Esophagus squamous epithelium (tissue), 5 donors: ENCODE results near the gene USP6. TPM values are rescaled to one million over a fixed set of nuclear protein-coding genes. Genes with fewer than 3 reads are reported as not detected.
A peak's percentile ranks its signal among the peaks of the same experiment; 100 is the strongest.
"Not testable (repeated sequence)": the region's sequence is repeated elsewhere in the genome, so short reads cannot be mapped to it uniquely, and the experiment has no call there.

Source experiments
- DNase-seq: peaks from one replicate; lab custom pipeline; 2025; lab: John Stamatoyannopoulos, UW
- H3K27ac ChIP-seq, 4 donors: fragments of 200-600 bp; sonication (generic); one replicate each; pipeline ENCODE4 v1.5.1; 2016 to 2019; ENCODE audit warnings: mild to moderate bottlenecking in 1 of 4
- H3K27me3 ChIP-seq, 4 donors: fragments of 200-600 bp; sonication (generic); 1 replicate in 3 of 4; 2 replicates in 1 of 4; pipeline versions ENCODE4 v1.5.1 to v1.6.0; 2017 to 2021; ENCODE audit warnings: antibody characterized with exemption in 1 of 4
- H3K36me3 ChIP-seq, 3 donors: fragments of 200-600 bp; sonication (generic); one replicate each; pipeline ENCODE4 v1.5.1; 2016 to 2019
- H3K4me1 ChIP-seq, 3 donors: fragments of 200-600 bp; sonication (generic); one replicate each; pipeline ENCODE4 v1.5.1; 2017 to 2019
- H3K4me3 ChIP-seq, 4 donors: fragments of 200-600 bp; sonication (generic); 1 replicate in 3 of 4; 2 replicates in 1 of 4; pipeline ENCODE4 v1.5.1; 2016 to 2019; ENCODE audit warnings: mild to moderate bottlenecking in 2 of 4, moderate library complexity in 1 of 4
- H3K9me3 ChIP-seq, 3 donors: fragments of 200-600 bp; sonication (generic); one replicate each; pipeline ENCODE4 v1.5.1; 2016 to 2019
- POLR2A ChIP-seq, 4 donors: fragments of 450-650 bp; IDR thresholded peaks; one replicate each; pipeline ENCODE4 v1.6.1; 2017; ENCODE audit warnings: antibody characterized with exemption in 4 of 4, mild to moderate bottlenecking in 4 of 4, moderate library complexity in 3 of 4
- WGBS, 2 donors: methylation state at CpG; one replicate each; pipeline ENCODE4 v1.1.5; 2018; 5-methylcytosine and 5-hydroxymethylcytosine counted together
- intact Hi-C: fragments of 100-400 bp; cut with DNase I; formaldehyde crosslinking; loops from one replicate; pipeline ENCODE4 v1.15.0; 2022
- small RNA-seq, 4 donors: library from RNA; depleted of rRNA; stranded (forward); fragments of <200 nt; gene quantifications; one replicate each; pipeline ENCODE3, GENCODE V24; 2016
- total RNA-seq, 4 donors: library from RNA; depleted of rRNA; stranded (reverse); fragments of >200 nt; gene quantifications; one replicate each; pipeline ENCODE4 v1.1.0, GENCODE V29; 2016
- TF ChIP-seq, protein P1 (sequence below), 6 experiments: fragments of 450-650 bp in 4 of 6; fragments of 200-600 bp in 2 of 6; sonication (generic) in 2 of 6; IDR thresholded peaks; one replicate each; pipeline ENCODE4 v1.5.1; 2016 to 2019; ENCODE audit warnings: antibody characterized with exemption in 6 of 6, mild to moderate bottlenecking in 4 of 6, moderate library complexity in 4 of 6
- donor health status: DM: yes; HTN: yes; CAD: no.

The USP6 gene
- total RNA-seq, 4 donors from 2014 or later, result under 0.01 to 0.09 TPM; not detected in 2

DNA sequence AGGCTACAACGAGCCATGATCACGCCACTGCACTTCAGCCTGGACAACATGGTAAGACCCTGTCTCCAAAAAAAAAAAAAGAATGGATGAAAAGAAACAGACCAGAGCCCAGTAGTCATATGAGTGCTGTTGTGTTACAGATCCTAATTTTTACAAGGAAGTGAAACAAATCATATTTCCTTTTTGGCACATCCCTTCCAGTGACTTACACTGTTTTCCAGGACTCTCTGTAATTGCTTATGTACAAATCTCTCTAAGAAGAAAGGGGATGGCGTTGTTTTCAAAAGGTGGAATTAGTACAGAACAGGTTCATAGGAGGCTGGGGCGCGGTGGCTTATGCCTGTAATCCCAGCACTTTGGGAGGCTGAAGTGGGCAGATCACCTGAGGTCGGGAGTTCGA lies 95.6 kb downstream of the USP6 start:
- no peak overlapping the region for H3K27ac ChIP-seq
- TF ChIP-seq, protein P1, sequence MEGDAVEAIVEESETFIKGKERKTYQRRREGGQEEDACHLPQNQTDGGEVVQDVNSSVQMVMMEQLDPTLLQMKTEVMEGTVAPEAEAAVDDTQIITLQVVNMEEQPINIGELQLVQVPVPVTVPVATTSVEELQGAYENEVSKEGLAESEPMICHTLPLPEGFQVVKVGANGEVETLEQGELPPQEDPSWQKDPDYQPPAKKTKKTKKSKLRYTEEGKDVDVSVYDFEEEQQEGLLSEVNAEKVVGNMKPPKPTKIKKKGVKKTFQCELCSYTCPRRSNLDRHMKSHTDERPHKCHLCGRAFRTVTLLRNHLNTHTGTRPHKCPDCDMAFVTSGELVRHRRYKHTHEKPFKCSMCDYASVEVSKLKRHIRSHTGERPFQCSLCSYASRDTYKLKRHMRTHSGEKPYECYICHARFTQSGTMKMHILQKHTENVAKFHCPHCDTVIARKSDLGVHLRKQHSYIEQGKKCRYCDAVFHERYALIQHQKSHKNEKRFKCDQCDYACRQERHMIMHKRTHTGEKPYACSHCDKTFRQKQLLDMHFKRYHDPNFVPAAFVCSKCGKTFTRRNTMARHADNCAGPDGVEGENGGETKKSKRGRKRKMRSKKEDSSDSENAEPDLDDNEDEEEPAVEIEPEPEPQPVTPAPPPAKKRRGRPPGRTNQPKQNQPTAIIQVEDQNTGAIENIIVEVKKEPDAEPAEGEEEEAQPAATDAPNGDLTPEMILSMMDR (IDR thresholded peaks at IDR 0.05), result no peak
- TF ChIP-seq POLR2A (IDR thresholded peaks at IDR 0.05), result no peak
- intact Hi-C loops, result no loop called here
- 74 to 91% methylated on average over 7 of the region's 7 CpGs for WGBS, 2 donors
- H3K4me1 ChIP-seq, result no peaks in the 10 kb centered on the region
- no peaks in the 10 kb centered on the region for H3K9me3 ChIP-seq
- peaks cover 0 to 33% (median 4%) of the 10 kb centered on the region in 3 donors for H3K36me3 ChIP-seq
- no peak for DNase-seq
- H3K4me3 ChIP-seq, result no peak overlapping the region
- no peaks in the 10 kb centered on the region for H3K27me3 ChIP-seq

DNA sequence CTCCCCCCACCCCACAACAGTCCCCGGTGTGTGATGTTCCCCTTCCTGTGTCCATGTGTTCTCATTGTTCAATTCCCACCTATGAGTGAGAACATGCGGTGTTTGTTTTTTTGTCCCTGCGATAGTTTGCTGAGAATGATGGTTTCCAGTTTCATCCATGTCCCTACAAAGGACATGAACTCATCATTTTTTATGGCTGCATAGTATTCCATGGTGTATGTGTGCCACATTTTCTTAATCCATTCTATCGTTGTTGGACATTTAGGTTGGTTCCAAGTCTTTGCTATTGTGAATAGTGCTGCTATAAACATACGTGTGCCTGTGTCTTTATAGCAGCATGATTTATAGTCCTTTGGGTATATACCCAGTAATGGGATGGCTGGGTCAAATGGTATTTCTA lies 101.7 kb downstream of the USP6 start:
- H3K27me3 ChIP-seq, H3K4me3 ChIP-seq, DNase-seq, H3K27ac ChIP-seq, H3K9me3 ChIP-seq, H3K4me1 ChIP-seq, intact Hi-C loops: not testable (repeated sequence)
- whole genome bisulfite sequencing, 2 donors, result 96 to 97% methylated on average over 2 to 3 of the region's 5 CpGs
- H3K36me3 ChIP-seq, result peaks cover 0 to 39% (median 4%) of the 10 kb centered on the region in 3 donors

DNA sequence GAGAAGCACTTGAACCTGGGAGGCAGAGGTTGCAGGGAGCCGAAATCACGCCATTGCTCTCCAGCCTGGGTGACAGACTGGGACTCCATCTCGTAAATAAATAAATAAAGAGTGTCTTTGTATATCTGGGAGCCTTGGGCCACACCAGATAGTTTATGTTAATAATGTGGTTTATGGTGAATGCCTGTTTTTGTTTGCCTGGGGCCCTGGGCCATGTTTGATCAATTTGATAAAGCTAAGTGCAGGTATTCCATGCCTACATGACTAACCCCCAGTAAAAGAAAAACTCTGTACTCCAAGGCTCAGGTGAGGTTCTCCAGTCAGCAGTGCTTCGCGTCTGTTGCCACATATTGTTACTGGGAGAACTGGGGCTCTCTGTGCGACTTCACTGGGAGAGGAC lies 103.7 kb downstream of the USP6 start:
- no peak overlapping the region for H3K4me3 ChIP-seq
- H3K27me3 ChIP-seq, result no peaks in the 10 kb centered on the region
- no peak for DNase-seq
- 96 to 97% methylated on average over 6 of the region's 6 CpGs for WGBS, 2 donors
- no peaks in the 10 kb centered on the region for H3K4me1 ChIP-seq
- H3K36me3 ChIP-seq, result peaks cover 0 to 58% (median 4%) of the 10 kb centered on the region in 3 donors
- TF ChIP-seq POLR2A (IDR thresholded peaks at IDR 0.05), result no peak
- TF ChIP-seq, protein P1 (IDR thresholded peaks at IDR 0.05), result no peak
- no peak overlapping the region for H3K27ac ChIP-seq
- H3K9me3 ChIP-seq, result no peaks in the 10 kb centered on the region
- intact Hi-C loops, result no loop called here

DNA sequence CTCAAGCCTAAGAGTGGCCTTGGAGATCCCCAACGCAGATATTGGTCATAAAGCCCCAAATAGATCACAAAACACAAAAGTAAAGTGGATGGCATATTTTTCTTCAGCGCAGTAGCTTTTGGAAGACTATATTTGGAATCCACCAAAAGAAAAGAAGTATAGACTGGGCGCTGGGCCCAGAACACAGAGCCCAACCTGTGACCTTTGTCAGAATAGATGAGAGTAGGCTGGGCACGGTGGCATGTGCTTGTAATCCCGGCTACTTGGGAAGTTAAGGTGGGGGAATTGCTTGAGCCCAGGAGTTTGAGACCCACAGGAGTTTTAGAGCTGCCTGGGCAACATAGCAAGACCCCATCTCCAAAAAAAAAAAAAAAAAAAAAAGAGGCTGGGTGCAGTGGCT lies 104.2 kb downstream of the USP6 start:
- H3K9me3 ChIP-seq, result no peaks in the 10 kb centered on the region
- WGBS, 2 donors, result 79 to 80% methylated on average over 5 of the region's 5 CpGs
- no peaks in the 10 kb centered on the region for H3K4me1 ChIP-seq
- no peaks in the 10 kb centered on the region for H3K27me3 ChIP-seq
- no peak for DNase-seq
- no peak overlapping the region for H3K4me3 ChIP-seq
- intact Hi-C loops, result no loop called here
- peaks cover 0 to 57% (median 4%) of the 10 kb centered on the region in 3 donors for H3K36me3 ChIP-seq
- TF ChIP-seq, protein P1 (IDR thresholded peaks at IDR 0.05), result no peak
- TF ChIP-seq POLR2A (IDR thresholded peaks at IDR 0.05), result no peak
- H3K27ac ChIP-seq, result no peak overlapping the region

DNA sequence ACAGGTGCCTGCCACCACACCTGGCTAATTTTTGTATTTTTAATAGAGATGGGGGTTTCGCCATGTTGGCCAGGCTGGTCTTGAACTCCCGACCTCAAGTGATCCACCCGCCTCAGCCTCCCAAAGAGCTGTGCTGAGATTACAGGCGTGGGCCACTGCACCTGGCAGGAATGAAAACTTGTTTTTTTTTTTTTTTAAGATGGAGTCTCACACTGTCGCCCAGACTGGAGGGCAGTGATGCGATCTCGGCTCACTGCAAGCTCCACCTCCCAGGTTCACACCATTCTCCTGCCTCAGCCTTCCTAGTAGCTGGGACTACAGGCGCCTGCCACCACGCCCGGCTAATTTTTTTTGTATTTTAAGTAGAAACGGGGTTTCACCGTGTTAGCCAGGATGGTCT lies 106.1 kb downstream of the USP6 start:
- DNase-seq, H3K4me1 ChIP-seq, intact Hi-C loops, H3K27me3 ChIP-seq, H3K9me3 ChIP-seq, H3K4me3 ChIP-seq: not testable (repeated sequence)
- Histone ChIP-seq H3K36me3 (peaks cover 0 to 39% (median 0%) of the 10 kb centered on the region in 3 donors), H3K27ac (peak overlapping the region in 2 of 4 donors; percentile 2 to 49)
- WGBS, 2 donors, result 84 to 87% methylated on average over 8 to 12 of the region's 12 CpGs

Small RNA genes lying within 50 kb of the gene (small RNA-seq; reads per million reads assigned to genes)
- 0 reads per million in 4 donors for gene AC012146.4

Other genes with a start within 250 kb of the USP6 start
- 1 to 10 TPM in 1 of 4 donors, under 1 TPM in 3; 0.27 to 2.7 (median 0.92) TPM for gene C17orf107, start 216.5 kb upstream of the USP6 start, total RNA-seq
- under 1 TPM in 1 of 4 donors, not detected in 3; 0.57 TPM for gene CHRNE, start 212.9 kb upstream of the USP6 start, total RNA-seq
- not detected for gene GP1BA, start 183.8 kb upstream of the USP6 start, total RNA-seq
- gene SLC25A11, start 176.0 kb upstream of the USP6 start, total RNA-seq, result 10 to 100 TPM; 29.3 to 54.2 (median 42.2) TPM
- gene RNF167, start 175.8 kb upstream of the USP6 start, total RNA-seq, result 10 to 100 TPM; 42.3 to 57.4 (median 54.2) TPM
- gene PFN1, start 167.5 kb upstream of the USP6 start, total RNA-seq, result 100 to 1,000 TPM; 520 to 970 (median 715) TPM
- gene ENO3, start 164.9 kb upstream of the USP6 start, total RNA-seq, result 1 to 10 TPM in 2 of 4 donors, under 1 TPM in 1, not detected in 1; 0.31 to 3.6 (median 1.5) TPM
- gene SPAG7, start 148.2 kb upstream of the USP6 start, total RNA-seq, result 10 to 100 TPM; 34.5 to 48.8 (median 39.5) TPM
- 10 to 100 TPM in 3 of 4 donors, 1 to 10 TPM in 1; 6.9 to 19.6 (median 13.4) TPM for gene CAMTA2, start 128.4 kb upstream of the USP6 start, total RNA-seq
- gene INCA1, start 118.5 kb upstream of the USP6 start, total RNA-seq, result 1 to 10 TPM in 1 of 4 donors, under 1 TPM in 1, not detected in 2; 0.31 to 1.1 TPM
- 10 to 100 TPM; 66.9 to 93.3 (median 81.7) TPM for gene KIF1C, start 118.1 kb upstream of the USP6 start, total RNA-seq
- gene SLC52A1, start 80.6 kb upstream of the USP6 start, total RNA-seq, result 1 to 10 TPM in 2 of 4 donors, under 1 TPM in 2; 0.26 to 1.4 (median 1.1) TPM
- gene ZFP3, start 37.6 kb upstream of the USP6 start, total RNA-seq, result 1 to 10 TPM; 1.4 to 6.1 (median 2.3) TPM
- gene ZNF232, start 4.2 kb upstream of the USP6 start, total RNA-seq, result 1 to 10 TPM; 4.5 to 7.8 (median 5.8) TPM
- 10 to 100 TPM in 1 of 4 donors, 1 to 10 TPM in 3; 2.0 to 13.4 (median 5.1) TPM for gene ZNF594, start 75.8 kb downstream of the USP6 start, total RNA-seq
- gene SCIMP, start 118.8 kb downstream of the USP6 start, total RNA-seq, result 1 to 10 TPM in 2 of 4 donors, under 1 TPM in 2; 0.45 to 3.7 (median 1.2) TPM
- gene RABEP1, start 166.3 kb downstream of the USP6 start, total RNA-seq, result 10 to 100 TPM in 3 of 4 donors, 1 to 10 TPM in 1; 9.9 to 33.2 (median 23.3) TPM